Muscle layer of duodenum (tissue), 2 donors: ENCODE measurements around the gene SYT13.

Experiments
- H3K27ac ChIP-seq: one replicate; pipeline ENCODE4 v1.7.0; 2013; ENCODE audit warnings: mild to moderate bottlenecking, low read length
- H3K27me3 ChIP-seq: one replicate; pipeline ENCODE4 v1.7.0; 2013; ENCODE audit warnings: low read depth, mild to moderate bottlenecking, control low read depth, low read length
- H3K36me3 ChIP-seq, 2 donors: one replicate each; pipeline ENCODE4 v1.7.0; 2013; ENCODE audit warnings: low read length in 2 of 2, control low read depth in 1 of 2, mild to moderate bottlenecking in 1 of 2; ENCODE audit not compliant: insufficient read depth in 2 of 2, control insufficient read depth in 1 of 2
- H3K4me1 ChIP-seq, 2 donors: one replicate each; pipeline ENCODE4 v1.7.0; 2013; ENCODE audit warnings: low read length in 2 of 2, mild to moderate bottlenecking in 2 of 2, control low read depth in 1 of 2, moderate library complexity in 1 of 2; ENCODE audit not compliant: insufficient read depth in 2 of 2, control insufficient read depth in 1 of 2
- H3K4me3 ChIP-seq, 2 donors: one replicate each; pipeline ENCODE4 v1.7.0; 2013; ENCODE audit warnings: low read length in 2 of 2, low read depth in 1 of 2, mild to moderate bottlenecking in 1 of 2
- H3K9me3 ChIP-seq, 2 donors: one replicate each; pipeline ENCODE4 v1.7.0; 2013; ENCODE audit warnings: low read length in 2 of 2, control low read depth in 1 of 2, mild to moderate bottlenecking in 1 of 2; ENCODE audit not compliant: control insufficient read depth in 1 of 2
- donor health status: healthy.

Gene SYT13

GRCh38 chr11:45213316-45213665 lies 72.8 kb downstream of the SYT13 start:
- Histone ChIP-seq H3K27ac (no peak overlapping the region), H3K36me3 (peaks cover 0 to 15% of the 10 kb centered on the region in 2 donors), H3K9me3 (no peaks in the 10 kb centered on the region), H3K27me3 (no peaks in the 10 kb centered on the region), H3K4me1 (peaks cover 13 to 39% of the 10 kb centered on the region in 2 donors), H3K4me3 (no peak overlapping the region)

- no peaks in the 10 kb centered on the region for H3K9me3 ChIP-seq
- peaks cover 0 to 15% of the 10 kb centered on the region in 2 donors for H3K36me3 ChIP-seq
- H3K27me3 ChIP-seq, result no peaks in the 10 kb centered on the region
- H3K4me1 ChIP-seq, result peaks cover 13 to 39% of the 10 kb centered on the region in 2 donors
- H3K4me3 ChIP-seq, result no peak overlapping the region
- H3K27ac ChIP-seq, result no peak overlapping the region
Observed at GRCh38 chr11:45212566-45213315, 73.4 kb downstream of the SYT13 start.

- Histone ChIP-seq H3K4me3 (no peak overlapping the region), H3K27me3 (no peaks in the 10 kb centered on the region), H3K27ac (no peak overlapping the region), H3K9me3 (no peaks in the 10 kb centered on the region), H3K36me3 (peaks cover 0 to 15% of the 10 kb centered on the region in 2 donors), H3K4me1 (peaks cover 13 to 39% of the 10 kb centered on the region in 2 donors)
Observed at GRCh38 chr11:45211732-45212131, 74.4 kb downstream of the SYT13 start.

- peaks cover 0 to 15% of the 10 kb centered on the region in 2 donors for H3K36me3 ChIP-seq
- peaks cover 13 to 39% of the 10 kb centered on the region in 2 donors for H3K4me1 ChIP-seq
- peak overlapping the region in 1 of 2 donors; percentile 48 for H3K4me3 ChIP-seq
- no peaks in the 10 kb centered on the region for H3K27me3 ChIP-seq
- no peaks in the 10 kb centered on the region for H3K9me3 ChIP-seq
- H3K27ac ChIP-seq, result peak overlapping the region; percentile 89
Observed at GRCh38 chr11:45210846-45211245, 75.3 kb downstream of the SYT13 start.

- Histone ChIP-seq H3K9me3 (no peaks in the 10 kb centered on the region), H3K27ac (peak overlapping the region; percentile 89), H3K4me3 (peak overlapping the region; percentile 26 to 48), H3K36me3 (peaks cover 0 to 22% of the 10 kb centered on the region in 2 donors), H3K27me3 (no peaks in the 10 kb centered on the region), H3K4me1 (peaks cover 10 to 38% of the 10 kb centered on the region in 2 donors)
Observed at GRCh38 chr11:45209891-45210699, 76.0 kb downstream of the SYT13 start.

- peak overlapping the region; percentile 26 to 48 for H3K4me3 ChIP-seq
- H3K4me1 ChIP-seq, result peaks cover 9 to 31% of the 10 kb centered on the region in 2 donors
- H3K27me3 ChIP-seq, result no peaks in the 10 kb centered on the region
- peaks cover 0 to 24% of the 10 kb centered on the region in 2 donors for H3K36me3 ChIP-seq
- no peaks in the 10 kb centered on the region for H3K9me3 ChIP-seq
- peak overlapping the region; percentile 89 for H3K27ac ChIP-seq
Observed at GRCh38 chr11:45209000-45209879, 76.9 kb downstream of the SYT13 start.

- H3K27me3 ChIP-seq, result no peaks in the 10 kb centered on the region
- H3K27ac ChIP-seq, result no peak overlapping the region
- no peak overlapping the region for H3K4me3 ChIP-seq
- peaks cover 0 to 20% of the 10 kb centered on the region in 2 donors for H3K36me3 ChIP-seq
- peaks cover 9 to 31% of the 10 kb centered on the region in 2 donors for H3K4me1 ChIP-seq
- H3K9me3 ChIP-seq, result no peaks in the 10 kb centered on the region
Observed at GRCh38 chr11:45208135-45208534, 78.0 kb downstream of the SYT13 start.

- Histone ChIP-seq H3K4me3 (no peak overlapping the region), H3K27me3 (no peaks in the 10 kb centered on the region), H3K9me3 (no peaks in the 10 kb centered on the region), H3K4me1 (peaks cover 9 to 19% of the 10 kb centered on the region in 2 donors), H3K27ac (no peak overlapping the region), H3K36me3 (peaks cover 0 to 9% of the 10 kb centered on the region in 2 donors)
Observed at GRCh38 chr11:45205978-45206377, 80.2 kb downstream of the SYT13 start.

- Histone ChIP-seq H3K36me3 (peaks cover 0 to 9% of the 10 kb centered on the region in 2 donors), H3K4me1 (peaks cover 4 to 10% of the 10 kb centered on the region in 2 donors), H3K27ac (no peak overlapping the region), H3K4me3 (no peak overlapping the region), H3K27me3 (no peaks in the 10 kb centered on the region), H3K9me3 (no peaks in the 10 kb centered on the region)
Observed at GRCh38 chr11:45204761-45205160, 81.4 kb downstream of the SYT13 start.

- Histone ChIP-seq H3K27me3 (no peaks in the 10 kb centered on the region), H3K36me3 (peaks cover 0 to 10% of the 10 kb centered on the region in 2 donors), H3K9me3 (no peaks in the 10 kb centered on the region)
Observed at GRCh38 chr11:45193695-45194094, 92.4 kb downstream of the SYT13 start.

More at GRCh38 chr11:45193695-45194094, 92.4 kb downstream of the SYT13 start:
- H3K4me3 ChIP-seq, result no peak overlapping the region
- peaks cover 0 to 8% of the 10 kb centered on the region in 2 donors for H3K4me1 ChIP-seq
- H3K27ac ChIP-seq, result no peak overlapping the region
